Prostate gland (tissue), 2 donors: ENCODE results near the gene MICAL3.

Experiments used
- POLR2A ChIP-seq: fragments of 450-650 bp; IDR thresholded peaks from one replicate; pipeline ENCODE4 v1.6.1; 2016; ENCODE audit warnings: antibody characterized with exemption, mild to moderate bottlenecking
- POLR2AphosphoS5 ChIP-seq: sonication (generic); formaldehyde crosslinking; IDR thresholded peaks from one replicate; pipeline ENCODE4 v1.6.1; 2017; ENCODE audit warnings: antibody characterized with exemption
- TF ChIP-seq, protein P1 (sequence below), 4 experiments: fragments of 200-600 bp in 2 of 4; fragments of 450-650 bp in 2 of 4; sonication (generic) in 2 of 4; IDR thresholded peaks; 1 replicate in 3 of 4; 2 replicates in 1 of 4; pipeline ENCODE4 v1.5.1; 2016 to 2019; ENCODE audit warnings: antibody characterized with exemption in 4 of 4, mild to moderate bottlenecking in 2 of 4, moderate library complexity in 2 of 4

DNA sequence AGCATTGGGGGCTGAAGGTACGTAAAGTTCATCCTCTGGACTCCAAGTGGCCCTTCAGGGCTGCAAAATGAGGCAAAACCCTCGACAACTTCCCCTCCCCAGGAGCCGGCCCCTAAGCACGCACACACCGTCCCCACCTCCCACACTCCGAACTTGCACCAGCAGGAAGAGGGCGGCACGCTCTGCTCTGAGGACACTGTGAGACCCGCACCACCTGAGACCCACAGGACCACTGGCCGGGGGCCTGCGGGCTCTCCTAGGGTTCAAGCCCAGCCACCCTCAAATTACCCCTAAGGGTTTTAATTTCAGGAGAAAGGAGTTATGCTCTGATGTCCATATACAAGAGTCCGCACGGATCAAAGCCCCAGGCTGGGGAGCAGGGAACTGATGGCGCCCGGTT is 200.4 kb downstream of the MICAL3 start:
- TF ChIP-seq, protein P1, sequence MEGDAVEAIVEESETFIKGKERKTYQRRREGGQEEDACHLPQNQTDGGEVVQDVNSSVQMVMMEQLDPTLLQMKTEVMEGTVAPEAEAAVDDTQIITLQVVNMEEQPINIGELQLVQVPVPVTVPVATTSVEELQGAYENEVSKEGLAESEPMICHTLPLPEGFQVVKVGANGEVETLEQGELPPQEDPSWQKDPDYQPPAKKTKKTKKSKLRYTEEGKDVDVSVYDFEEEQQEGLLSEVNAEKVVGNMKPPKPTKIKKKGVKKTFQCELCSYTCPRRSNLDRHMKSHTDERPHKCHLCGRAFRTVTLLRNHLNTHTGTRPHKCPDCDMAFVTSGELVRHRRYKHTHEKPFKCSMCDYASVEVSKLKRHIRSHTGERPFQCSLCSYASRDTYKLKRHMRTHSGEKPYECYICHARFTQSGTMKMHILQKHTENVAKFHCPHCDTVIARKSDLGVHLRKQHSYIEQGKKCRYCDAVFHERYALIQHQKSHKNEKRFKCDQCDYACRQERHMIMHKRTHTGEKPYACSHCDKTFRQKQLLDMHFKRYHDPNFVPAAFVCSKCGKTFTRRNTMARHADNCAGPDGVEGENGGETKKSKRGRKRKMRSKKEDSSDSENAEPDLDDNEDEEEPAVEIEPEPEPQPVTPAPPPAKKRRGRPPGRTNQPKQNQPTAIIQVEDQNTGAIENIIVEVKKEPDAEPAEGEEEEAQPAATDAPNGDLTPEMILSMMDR (IDR thresholded peaks at IDR 0.05) = no peak
- TF ChIP-seq POLR2AphosphoS5 (no peak), POLR2A (no peak)
